ENCODE measurements around the gene LSP1.
"Not testable (repeated sequence)": the region's sequence is repeated elsewhere in the genome, so short reads cannot be mapped to it uniquely, and the experiment has no call there.

Gene LSP1

GRCh38 chr11:1928891-1929541, 76.1 kb downstream of the LSP1 start:
- no peak for DNase-seq (ENCODE audit: low spot score)

GRCh38 chr11:1929621-1930461, 77.0 kb downstream of the LSP1 start:
- DNase-seq (ENCODE audit: low spot score): no peak

DNA sequence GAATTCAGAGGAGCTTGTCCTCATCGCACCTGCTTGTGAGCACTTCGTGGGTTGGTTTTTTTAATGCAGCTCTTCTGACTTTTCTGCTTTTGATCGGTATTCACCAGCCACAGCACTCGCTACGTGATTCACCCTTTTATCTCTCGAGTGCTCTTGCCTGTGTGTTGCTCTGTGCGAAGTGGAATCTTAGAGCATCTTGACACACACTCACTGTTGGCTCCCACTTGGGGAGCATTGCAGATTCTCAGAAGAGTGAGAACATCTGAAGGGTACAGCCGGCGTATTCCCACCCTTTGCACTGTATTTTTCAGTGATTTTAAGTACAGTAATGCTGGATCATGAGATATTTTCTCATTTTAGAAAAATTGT, 77.6 kb downstream of the LSP1 start:
- peak; percentile 20 for DNase-seq (ENCODE audit: low spot score)

- DNase-seq (ENCODE audit: low spot score): no peak
These were observed 78.6 kb downstream of the LSP1 start for GRCh38 chr11:1931341-1932104.

DNA sequence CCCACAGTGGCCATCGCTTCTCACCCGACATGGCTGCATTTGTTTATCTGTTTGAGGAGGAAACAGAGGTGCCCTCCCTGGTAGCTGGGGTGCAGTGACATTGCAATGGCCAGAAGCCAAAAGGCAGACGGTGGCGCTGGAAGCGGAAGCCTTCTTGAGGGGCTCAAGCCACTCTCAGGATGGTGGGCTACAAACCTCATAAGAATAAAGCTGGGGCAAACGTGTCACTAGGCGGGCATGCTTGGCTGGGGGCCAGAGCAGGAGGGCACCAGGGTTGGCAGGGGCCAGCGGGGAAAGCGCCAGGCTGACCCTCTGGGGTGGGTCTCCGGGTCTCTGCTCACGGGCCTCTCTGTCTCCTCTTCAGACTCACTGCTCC, 79.2 kb downstream of the LSP1 start:
- no peak for DNase-seq (ENCODE audit: low spot score)

- DNase-seq (ENCODE audit: low spot score): no peak
These were observed 79.8 kb downstream of the LSP1 start for GRCh38 chr11:1932681-1933080.

GRCh38 chr11:1933416-1934334, 80.8 kb downstream of the LSP1 start:
- DNase-seq (ENCODE audit: low spot score): no peak

DNA sequence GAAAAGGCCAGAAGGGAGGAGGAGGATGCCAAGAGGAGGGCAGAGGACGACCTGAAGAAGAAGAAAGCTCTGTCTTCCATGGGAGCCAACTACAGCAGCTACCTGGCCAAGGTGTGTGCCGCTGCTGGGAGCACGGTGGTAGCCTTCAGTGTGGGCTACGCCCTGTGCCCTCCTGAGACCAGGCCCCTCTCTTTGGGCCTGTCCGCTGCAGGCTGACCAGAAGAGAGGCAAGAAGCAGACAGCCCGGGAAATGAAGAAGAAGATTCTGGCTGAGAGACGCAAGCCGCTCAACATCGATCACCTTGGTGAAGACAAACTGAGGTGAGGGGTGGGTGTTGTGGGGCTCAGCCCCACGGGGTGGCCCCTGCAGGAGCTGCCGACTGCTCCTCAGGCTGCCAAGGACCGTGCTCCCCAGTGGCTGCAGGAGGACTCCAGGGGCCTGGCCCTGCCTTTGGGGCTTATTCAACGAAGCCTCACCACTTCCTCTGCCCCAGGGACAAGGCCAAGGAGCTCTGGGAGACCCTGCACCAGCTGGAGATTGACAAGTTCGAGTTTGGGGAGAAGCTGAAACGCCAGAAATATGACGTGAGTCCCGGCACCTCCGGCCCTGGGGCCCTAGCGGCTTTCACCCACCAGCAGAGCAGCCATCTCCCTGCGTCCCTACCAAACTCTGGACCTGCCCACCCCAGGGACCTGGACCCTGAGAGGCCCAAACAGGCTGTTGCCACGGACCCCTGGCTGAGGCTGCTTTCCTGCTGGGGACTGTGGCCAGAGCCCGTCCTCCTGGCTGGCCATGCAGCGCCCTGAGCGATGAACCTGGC, 81.7 kb downstream of the LSP1 start:
- DNase-seq (ENCODE audit: low spot score): no peak

DNA sequence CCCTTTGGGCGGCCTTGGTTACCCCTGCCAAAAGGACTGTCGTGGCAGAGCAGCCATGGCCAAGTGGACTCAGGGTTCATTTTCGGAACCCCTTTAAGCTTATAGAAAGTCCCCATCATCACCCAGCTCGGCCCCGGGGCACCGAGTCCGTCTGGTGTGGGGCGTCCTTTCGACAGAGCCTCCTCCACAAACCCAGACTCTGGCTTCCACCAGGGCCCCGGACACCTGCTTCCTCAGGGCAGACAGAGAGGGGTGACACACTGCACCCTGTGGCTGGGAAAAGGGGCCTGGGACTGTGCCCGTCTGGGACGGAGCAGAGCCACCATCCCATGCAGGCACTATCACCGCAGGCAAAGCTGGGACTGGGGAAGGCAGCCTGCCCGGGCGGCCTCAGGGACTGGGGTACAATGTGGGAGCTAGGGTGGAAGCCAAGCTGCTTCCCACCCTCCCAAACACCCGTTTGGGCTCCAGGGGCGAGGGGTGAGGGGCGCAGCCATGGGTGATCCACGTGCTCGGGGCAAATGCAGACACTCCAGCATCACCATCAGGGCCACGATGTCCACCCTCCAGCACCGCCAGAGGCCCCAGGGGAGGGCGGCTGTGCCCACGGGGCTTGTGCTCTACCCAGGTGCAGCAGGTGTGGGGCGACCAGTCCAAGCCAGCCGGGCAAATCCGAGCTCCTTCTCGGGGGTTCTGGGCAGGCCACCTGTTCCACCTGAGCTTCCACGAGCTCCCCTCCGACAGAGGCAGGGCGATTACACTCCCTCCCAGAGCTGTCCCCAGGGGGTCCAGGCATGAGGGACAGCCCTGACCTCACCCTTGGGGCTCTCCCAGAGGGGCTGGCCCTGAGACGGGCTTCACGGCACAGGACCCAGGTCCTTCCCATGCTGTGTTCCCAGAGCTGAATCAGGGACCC, 82.5 kb downstream of the LSP1 start:
- no peak for DNase-seq (ENCODE audit: low spot score)

DNA sequence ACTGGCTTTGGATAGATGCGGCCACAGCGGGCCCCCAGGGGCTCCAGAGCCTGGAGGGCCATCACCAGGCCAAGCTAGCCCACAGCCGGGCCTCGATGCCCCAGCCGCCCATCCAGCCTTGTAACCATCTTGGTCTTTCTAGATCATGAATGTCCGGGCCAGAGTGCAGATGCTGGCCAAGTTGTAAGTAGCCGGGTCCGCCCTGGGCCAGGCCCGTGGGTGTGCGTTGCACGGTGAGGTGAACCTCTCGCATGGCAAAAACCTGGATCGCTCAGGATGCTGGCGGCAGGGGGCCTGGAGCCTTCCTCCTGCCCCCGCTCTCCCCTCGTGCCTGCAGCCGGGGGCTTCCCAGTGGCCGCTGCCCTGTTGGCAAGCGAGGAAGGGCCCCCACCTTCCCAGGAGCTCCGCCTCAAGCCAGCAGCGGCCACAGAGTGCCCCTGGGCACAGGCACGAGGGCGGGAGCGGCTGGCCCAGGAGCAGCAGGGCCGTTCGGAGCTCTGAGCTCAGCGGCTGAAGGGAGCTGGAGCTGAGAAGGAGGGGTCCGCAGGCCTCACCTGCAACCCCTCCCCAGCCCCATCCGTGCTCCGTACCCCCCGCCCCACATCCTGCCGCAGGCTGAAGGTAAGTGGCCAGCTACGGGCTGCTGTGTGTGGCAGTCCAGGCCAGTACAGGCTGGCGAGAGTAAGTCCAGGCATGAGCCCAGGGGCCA, 83.3 kb downstream of the LSP1 start:
- DNase-seq (ENCODE audit: low spot score): no peak

GRCh38 chr11:1936781-1937615, 84.1 kb downstream of the LSP1 start:
- DNase-seq (ENCODE audit: low spot score): no peak

GRCh38 chr11:1937616-1938342, 84.9 kb downstream of the LSP1 start:
- DNase-seq (ENCODE audit: low spot score): no peak

DNA sequence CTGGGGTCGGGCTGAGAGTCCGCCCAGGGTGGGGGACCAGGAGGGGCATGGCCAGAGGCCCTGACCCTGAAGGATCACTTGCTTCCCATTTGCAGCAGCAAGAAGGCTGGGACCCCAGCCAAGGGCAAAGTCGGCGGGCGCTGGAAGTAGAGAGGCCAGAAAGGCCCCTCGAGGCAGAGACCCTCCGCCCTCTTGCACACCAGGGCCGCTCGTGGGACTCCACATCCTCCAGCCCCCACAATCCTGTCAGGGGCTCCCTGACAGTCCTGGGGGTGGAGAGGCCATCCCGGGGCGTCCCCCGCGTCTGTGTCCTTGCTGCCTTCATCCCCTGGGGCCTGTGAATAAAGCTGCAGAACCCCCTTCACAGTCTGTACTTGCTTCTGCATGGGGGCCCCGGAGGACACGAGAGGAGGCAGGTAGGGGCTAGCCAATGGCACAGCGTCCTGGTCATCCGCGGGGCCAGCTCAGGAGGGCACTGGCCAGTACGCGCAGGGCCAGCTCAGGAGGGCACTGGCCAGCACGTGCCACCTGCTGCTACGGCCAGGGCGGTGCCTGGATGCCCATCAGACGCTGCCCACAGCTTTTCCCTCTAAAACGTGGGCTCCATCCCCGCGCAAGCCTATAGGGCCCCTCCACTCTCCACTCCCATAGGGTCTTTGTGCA, 85.6 kb downstream of the LSP1 start:
- no peak for DNase-seq (ENCODE audit: low spot score)

- DNase-seq (ENCODE audit: low spot score): no peak
These were observed 86.2 kb downstream of the LSP1 start for GRCh38 chr11:1939006-1939625.

DNA sequence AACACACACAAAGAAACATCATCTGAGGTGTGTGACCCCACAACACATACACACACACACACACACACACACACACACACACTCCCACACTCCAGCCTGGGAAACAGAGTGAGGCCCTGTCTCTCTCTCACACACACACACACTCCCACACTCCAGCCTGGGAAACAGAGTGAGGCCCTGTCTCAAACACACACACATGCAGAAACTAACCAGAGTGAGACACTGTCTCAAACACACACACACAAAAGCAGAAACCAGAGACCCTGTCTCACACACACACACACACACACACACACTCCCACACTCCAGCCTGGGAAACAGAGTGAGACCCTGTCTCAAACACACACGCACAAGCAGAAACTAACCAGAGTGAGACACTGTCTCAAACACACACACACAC, 86.9 kb downstream of the LSP1 start:
- not testable (repeated sequence) for DNase-seq (ENCODE audit: low spot score)

All from Ammon's horn (tissue), 1 donor.